DOHH2 (cell line): ENCODE results near the gene NUP62.

Experiments used
- H3F3A ChIP-seq: fragments of 200-600 bp; sonication (generic), shearing (Covaris generic); 2 replicates; pipeline ENCODE4 v1.6.0; 2016; ENCODE audit warnings: antibody characterized with exemption, mild to moderate bottlenecking; ENCODE audit not compliant: control insufficient read depth, insufficient read depth
- H3K27ac ChIP-seq: fragments of 200-600 bp; sonication (generic); 2 replicates; pipeline ENCODE4 v1.5.1; 2014; ENCODE audit warnings: low read depth, mild to moderate bottlenecking, low read length, moderate library complexity
- H3K27me3 ChIP-seq: fragments of 200-600 bp; sonication (generic); 2 replicates; pipeline ENCODE4 v1.6.1; 2014; ENCODE audit warnings: mild to moderate bottlenecking, low read length, mixed read lengths; ENCODE audit not compliant: control insufficient read depth
- H3K36me3 ChIP-seq: fragments of 200-600 bp; sonication (generic); 2 replicates; pipeline ENCODE4 v1.6.1; 2014; ENCODE audit warnings: mild to moderate bottlenecking, low read length, moderate library complexity, mixed read lengths; ENCODE audit not compliant: control insufficient read depth
- H3K4me1 ChIP-seq: fragments of 200-600 bp; sonication (generic); 2 replicates; pipeline ENCODE4 v1.6.1; 2014; ENCODE audit warnings: mild to moderate bottlenecking, low read length, mixed read lengths; ENCODE audit not compliant: control insufficient read depth
- H3K4me2 ChIP-seq: fragments of 200-600 bp; sonication (generic); 2 replicates; pipeline ENCODE4 v1.6.0; 2014; ENCODE audit warnings: mild to moderate bottlenecking, low read length, moderate library complexity
- H3K4me3 ChIP-seq: fragments of 200-600 bp; sonication (generic); 2 replicates; pipeline ENCODE4 v1.5.1; 2014; ENCODE audit warnings: mild to moderate bottlenecking, low read length, mixed read lengths
- H3K79me2 ChIP-seq: fragments of 200-600 bp; sonication (generic); 2 replicates; pipeline ENCODE4 v1.6.1; 2014; ENCODE audit warnings: mild to moderate bottlenecking, low read length, mixed read lengths; ENCODE audit not compliant: control insufficient read depth
- H3K9me2 ChIP-seq: fragments of 200-600 bp; sonication (generic); replicated peaks from 2 replicates; pipeline ENCODE4 v1.6.1; 2014; ENCODE audit warnings: mild to moderate bottlenecking, low read length, mixed read lengths; ENCODE audit not compliant: control insufficient read depth
- H3K9me3 ChIP-seq: fragments of 200-600 bp; sonication (generic); 2 replicates; pipeline ENCODE4 v1.6.1; 2014; ENCODE audit warnings: antibody characterized with exemption, low read length, mixed read lengths; ENCODE audit not compliant: control insufficient read depth, insufficient read depth
- H4K20me1 ChIP-seq: fragments of 200-600 bp; sonication (generic); 2 replicates; pipeline ENCODE4 v1.6.0; 2014; ENCODE audit warnings: low read depth, mild to moderate bottlenecking, antibody characterized with exemption, low read length, moderate library complexity; ENCODE audit not compliant: control insufficient read depth, insufficient read depth
- CTCF ChIP-seq: fragments of 200-600 bp; sonication (generic); IDR thresholded peaks from one replicate; pipeline ENCODE4 v1.5.1; 2014; ENCODE audit warnings: antibody characterized with exemption, mild to moderate bottlenecking, low read depth, low read length; ENCODE audit not compliant: poor library complexity, severe bottlenecking
- EZH2phosphoT487 ChIP-seq: fragments of 200-600 bp; sonication (generic); IDR thresholded peaks from 2 replicates; pipeline ENCODE4 v1.6.1; 2017; ENCODE audit warnings: borderline replicate concordance, mild to moderate bottlenecking, antibody characterized with exemption, low read length, moderate library complexity, mixed read lengths

Gene NUP62

GRCh38 chr19:49874503-49875157 lies 54.7 kb downstream of the NUP62 start:
- Histone ChIP-seq H3K9me2 (no peaks in the 10 kb centered on the region), H3K4me2 (peak overlapping the region; percentile 96; the same call in 1 of the 2 replicates), H4K20me1 (no peaks in the 10 kb centered on the region), H3K4me3 (no peak overlapping the region), H3F3A (no peaks in the 10 kb centered on the region), H3K27me3 (no peaks in the 10 kb centered on the region), H3K36me3 (peaks cover 10% of the 10 kb centered on the region), H3K79me2 (peaks cover 33% of the 10 kb centered on the region), H3K4me1 (peaks cover 33% of the 10 kb centered on the region), H3K27ac (no peak overlapping the region), H3K9me3 (no peaks in the 10 kb centered on the region)
- no peak for TF ChIP-seq EZH2phosphoT487
- TF ChIP-seq CTCF = no peak

GRCh38 chr19:49873834-49874233 lies 55.5 kb downstream of the NUP62 start:
- no peaks in the 10 kb centered on the region for H3K9me3 ChIP-seq
- no peaks in the 10 kb centered on the region for H3K9me2 ChIP-seq
- H3K4me1 ChIP-seq = peaks cover 32% of the 10 kb centered on the region
- H3K4me2 ChIP-seq = no peak overlapping the region
- peaks cover 33% of the 10 kb centered on the region for H3K79me2 ChIP-seq
- H3K4me3 ChIP-seq = no peak overlapping the region
- no peaks in the 10 kb centered on the region for H3K27me3 ChIP-seq
- H4K20me1 ChIP-seq = no peaks in the 10 kb centered on the region
- H3K27ac ChIP-seq = no peak overlapping the region
- peaks cover 10% of the 10 kb centered on the region for H3K36me3 ChIP-seq
- 0 out of 2 replicates have a peak, but pooled peaks cover under 1% of the 10 kb centered on the region for H3F3A ChIP-seq
- no peak for TF ChIP-seq CTCF
- TF ChIP-seq EZH2phosphoT487 = no peak

- Histone ChIP-seq H3K79me2 (peaks cover 30% of the 10 kb centered on the region), H3K4me1 (peaks cover 32% of the 10 kb centered on the region), H3K36me3 (peaks cover 10% of the 10 kb centered on the region), H3F3A (peaks cover 7% of the 10 kb centered on the region), H3K4me3 (no peak overlapping the region), H3K27me3 (no peaks in the 10 kb centered on the region), H3K27ac (no peak overlapping the region), H3K4me2 (no peak overlapping the region), H3K9me2 (no peaks in the 10 kb centered on the region), H3K9me3 (no peaks in the 10 kb centered on the region), H4K20me1 (no peaks in the 10 kb centered on the region)
- TF ChIP-seq EZH2phosphoT487 = no peak
- no peak for TF ChIP-seq CTCF
Observed at GRCh38 chr19:49873129-49873521, 56.2 kb downstream of the NUP62 start.
